Bronchus fibroblast of lung (primary cell): ENCODE measurements around the gene IGFBP7. TPM values are rescaled to one million over a fixed set of nuclear protein-coding genes. Genes with fewer than 3 reads are reported as not detected.

Source experiments
- total RNA-seq: library from RNA; depleted of rRNA; stranded (reverse); fragments of >200 nt; gene quantifications from 2 replicates; pipeline ENCODE4 v1.2.3, GENCODE V29; 2015

The IGFBP7 gene, protein sequence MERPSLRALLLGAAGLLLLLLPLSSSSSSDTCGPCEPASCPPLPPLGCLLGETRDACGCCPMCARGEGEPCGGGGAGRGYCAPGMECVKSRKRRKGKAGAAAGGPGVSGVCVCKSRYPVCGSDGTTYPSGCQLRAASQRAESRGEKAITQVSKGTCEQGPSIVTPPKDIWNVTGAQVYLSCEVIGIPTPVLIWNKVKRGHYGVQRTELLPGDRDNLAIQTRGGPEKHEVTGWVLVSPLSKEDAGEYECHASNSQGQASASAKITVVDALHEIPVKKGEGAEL
- 20.1 and 26.7 TPM in 2 replicates for total RNA-seq

DNA sequence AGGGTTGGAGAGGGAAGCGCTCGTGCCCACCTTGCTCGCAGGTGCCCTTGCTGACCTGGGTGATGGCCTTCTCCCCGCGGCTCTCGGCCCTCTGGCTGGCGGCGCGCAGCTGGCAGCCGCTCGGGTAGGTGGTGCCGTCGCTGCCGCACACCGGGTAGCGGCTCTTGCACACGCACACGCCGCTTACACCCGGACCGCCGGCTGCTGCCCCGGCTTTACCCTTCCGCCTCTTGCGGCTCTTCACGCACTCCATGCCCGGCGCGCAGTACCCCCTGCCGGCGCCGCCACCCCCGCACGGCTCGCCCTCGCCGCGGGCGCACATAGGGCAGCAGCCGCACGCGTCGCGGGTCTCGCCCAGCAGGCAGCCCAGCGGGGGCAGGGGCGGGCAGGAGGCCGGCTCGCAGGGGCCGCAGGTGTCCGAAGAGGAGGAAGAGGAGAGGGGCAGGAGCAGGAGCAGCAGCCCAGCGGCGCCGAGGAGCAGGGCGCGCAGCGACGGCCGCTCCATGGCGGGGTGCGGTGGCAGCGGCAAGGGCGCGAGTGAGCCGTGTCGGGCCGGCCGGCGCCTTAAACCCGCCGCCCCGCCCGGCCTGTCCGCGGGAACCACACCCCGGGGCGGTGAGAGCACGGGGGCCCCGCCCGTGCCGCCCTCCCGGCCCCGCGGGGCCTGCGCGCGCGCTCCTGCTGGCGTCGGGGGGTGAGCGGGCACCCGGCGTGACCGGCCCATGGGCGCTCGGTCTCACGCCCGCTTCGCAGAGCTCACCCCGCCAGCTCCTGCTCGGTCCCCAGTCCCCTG, at the start of gene IGFBP7:
Gene IGFBP7 (minus strand): TSS at position 539 of the 793 bp plus-strand sequence. CDS start 34 bp downstream, at position 505.

Other genes with a start within 250 kb of the IGFBP7 start
- 13.8 and 14.9 TPM in 2 replicates for gene REST, start 202.5 kb downstream of the IGFBP7 start, total RNA-seq
- 19.0 and 19.2 TPM in 2 replicates for gene NOA1, start 132.8 kb downstream of the IGFBP7 start, total RNA-seq
- 75.7 and 113 TPM in 2 replicates for gene POLR2B, start 131.5 kb downstream of the IGFBP7 start, total RNA-seq